Kidney epithelial cell (primary cell): ENCODE measurements around the gene GRK4. TPM values are rescaled to one million over a fixed set of nuclear protein-coding genes. Genes with fewer than 3 reads are reported as not detected.

ENCODE experiments used
- DNase-seq: peaks from one replicate; pipeline ENCODE4 v3.0.0-alpha.2; 2010; ENCODE audit warnings: low read depth
- H3K27me3 ChIP-seq: 2 replicates; pipeline ENCODE4 v1.6.0; 2011; ENCODE audit warnings: low read length; ENCODE audit not compliant: control insufficient read depth, insufficient read depth
- H3K36me3 ChIP-seq: 2 replicates; pipeline ENCODE4 v1.5.1; 2011; ENCODE audit warnings: low read length; ENCODE audit not compliant: control insufficient read depth, insufficient read depth
- H3K4me3 ChIP-seq: 2 replicates; pipeline ENCODE4 v1.5.1; 2011; ENCODE audit warnings: low read depth, mild to moderate bottlenecking, control low read depth, low read length
- CTCF ChIP-seq: IDR thresholded peaks from 2 replicates; pipeline ENCODE4 v1.5.1; 2011; ENCODE audit warnings: mild to moderate bottlenecking, moderate library complexity, low read length, control low read depth, inconsistent platforms; ENCODE audit not compliant: insufficient read depth, poor library complexity, severe bottlenecking
- total RNA-seq: library from RNA; depleted of rRNA; stranded (reverse); fragments of >200 nt; gene quantifications from 2 replicates; pipeline ENCODE4 v1.2.3, GENCODE V29; 2015

GRK4 gene
- total RNA-seq, 1 donor from 2014 or later: 6.3 TPM

GRCh38 chr4:3054169-3054759 lies 90.9 kb downstream of the GRK4 start:
- Histone ChIP-seq H3K4me3 (no peak overlapping the region), H3K27me3 (no peaks in the 10 kb centered on the region), H3K36me3 (no peaks in the 10 kb centered on the region)
- TF ChIP-seq CTCF: no peak
- DNase-seq: no peak

- H3K36me3 ChIP-seq: no peaks in the 10 kb centered on the region
- no peak for TF ChIP-seq CTCF
- no peak for DNase-seq
- H3K4me3 ChIP-seq: no peak overlapping the region
- no peaks in the 10 kb centered on the region for H3K27me3 ChIP-seq
Measured at GRCh38 chr4:3059943-3060342, 96.6 kb downstream of the GRK4 start.

GRCh38 chr4:3060946-3061345 lies 97.6 kb downstream of the GRK4 start:
- H3K27me3 ChIP-seq: no peaks in the 10 kb centered on the region
- TF ChIP-seq CTCF: no peak
- DNase-seq: no peak

GRCh38 chr4:3062471-3062870 lies 99.1 kb downstream of the GRK4 start:
- no peak for DNase-seq
- no peaks in the 10 kb centered on the region for H3K36me3 ChIP-seq
- no peaks in the 10 kb centered on the region for H3K27me3 ChIP-seq
- H3K4me3 ChIP-seq: no peak overlapping the region
- TF ChIP-seq CTCF: no peak

More at GRCh38 chr4:3060946-3061345, 97.6 kb downstream of the GRK4 start:
- no peak overlapping the region for H3K4me3 ChIP-seq
- H3K36me3 ChIP-seq: no peaks in the 10 kb centered on the region

- H3K4me3 ChIP-seq: no peak overlapping the region
- no peak for DNase-seq
- no peak for TF ChIP-seq CTCF
- H3K36me3 ChIP-seq: no peaks in the 10 kb centered on the region
- H3K27me3 ChIP-seq: no peaks in the 10 kb centered on the region
Measured at GRCh38 chr4:3065551-3065950, 102.2 kb downstream of the GRK4 start.

GRCh38 chr4:3066836-3067400 lies 103.5 kb downstream of the GRK4 start:
- TF ChIP-seq CTCF: no peak
- Histone ChIP-seq H3K27me3 (no peaks in the 10 kb centered on the region), H3K36me3 (no peaks in the 10 kb centered on the region), H3K4me3 (no peak overlapping the region)
- no peak for DNase-seq
